ENCODE data around the gene CA7. TPM values are rescaled to one million over a fixed set of nuclear protein-coding genes. Genes with fewer than 3 reads are reported as not detected.

The CA7 gene
- polyA plus RNA-seq: 15.9 and 38.9 TPM in 2 replicates

DNA sequence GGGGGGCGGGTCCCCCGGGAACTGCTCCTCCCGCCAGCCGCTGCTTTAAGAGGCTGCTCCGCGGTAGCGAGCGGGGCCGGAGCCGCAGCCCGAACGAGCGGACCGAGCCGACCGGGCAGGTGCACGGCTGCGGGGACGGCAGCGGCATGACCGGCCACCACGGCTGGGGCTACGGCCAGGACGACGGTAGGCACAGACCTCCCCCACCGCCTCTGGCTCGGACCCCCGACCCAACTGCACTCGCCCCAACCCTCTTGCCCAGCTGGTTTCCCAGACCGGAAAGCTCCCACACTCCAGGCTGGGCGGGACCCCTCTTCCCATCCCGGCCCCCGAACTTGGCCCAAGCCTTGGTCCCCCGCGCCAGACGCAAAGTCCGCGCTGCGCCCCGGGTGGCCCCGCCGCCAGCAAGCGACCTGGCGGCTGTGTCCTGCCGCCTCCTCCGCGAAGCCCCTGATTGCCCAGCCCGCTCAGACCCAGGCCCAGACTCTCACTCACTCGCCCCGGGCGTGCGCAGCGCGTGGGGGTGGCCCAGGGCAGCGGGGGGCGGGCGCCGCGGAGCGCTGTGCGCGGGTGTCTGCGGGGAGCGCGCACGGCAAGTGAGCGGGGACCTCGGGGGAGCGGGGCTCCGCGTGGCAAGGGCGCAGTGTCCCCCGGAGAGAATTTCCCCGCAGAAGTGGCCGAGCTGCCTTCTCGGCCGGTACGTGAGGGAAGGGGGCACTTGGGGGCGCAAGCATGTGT lies at the start of gene CA7:
TSS of gene CA7 (plus strand) at position 73 of the 738 bp plus-strand sequence. CDS start at position 147, 74 bp downstream.

GRCh38 chr16:66801320-66802105 lies 42.7 kb upstream of the CA7 start, which contains the start of gene TERB1:
Gene TERB1 (minus strand): TSS chr16:66801584. CDS start chr16:66796798, 4,786 bp downstream.

DNA sequence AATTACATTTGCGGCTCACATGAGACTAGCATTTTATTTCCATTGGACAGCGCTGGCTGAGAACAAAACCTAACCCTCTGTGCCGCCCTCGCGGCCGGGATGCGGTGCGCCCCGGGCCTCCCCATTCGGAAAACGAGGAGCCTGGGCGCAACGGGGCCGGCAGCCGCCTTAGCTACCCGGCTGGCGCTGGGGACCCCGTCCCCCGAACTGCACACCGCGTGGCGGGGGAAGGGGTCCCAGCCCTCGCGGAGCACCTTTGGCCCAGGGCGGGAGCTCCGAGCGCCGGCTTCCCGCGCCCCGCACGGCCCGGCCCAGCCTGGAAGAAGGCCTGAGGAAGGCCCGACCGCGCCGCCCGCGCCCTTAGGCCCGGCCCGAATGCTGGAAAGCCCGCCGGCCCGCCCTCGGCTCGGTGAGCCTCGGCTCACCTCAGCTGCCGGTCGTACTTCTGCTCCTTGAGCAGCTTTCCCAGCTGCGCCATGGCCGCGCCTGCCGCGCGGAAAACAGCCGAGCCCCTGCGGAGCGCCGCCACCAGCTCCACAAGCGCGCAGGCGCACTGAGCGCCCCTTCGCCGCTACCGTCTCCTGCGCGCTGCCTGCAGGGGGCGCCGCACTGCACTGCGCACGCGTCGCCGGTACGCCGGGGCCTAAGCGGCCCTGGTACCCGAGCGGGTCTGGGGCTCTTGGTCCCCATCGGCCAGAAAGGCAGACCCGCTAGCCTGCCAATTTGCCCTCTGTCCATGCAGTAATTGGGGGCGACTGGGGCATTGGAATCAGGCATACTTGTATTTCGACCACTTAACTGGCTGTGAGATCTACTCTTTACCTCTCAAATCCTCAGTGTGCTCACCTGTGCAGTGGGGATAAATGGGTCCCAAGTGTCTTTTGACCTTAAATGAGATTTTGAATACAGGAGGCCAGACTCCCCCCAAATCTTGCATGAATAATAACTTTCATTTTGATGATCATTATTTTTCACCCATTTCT lies 13.5 kb upstream of the CA7 start, which contains the start of gene NAE1:
TSS of gene NAE1 (minus strand) at position 555 of the 983 bp plus-strand sequence. CDS start at position 478, 77 bp downstream.

DNA sequence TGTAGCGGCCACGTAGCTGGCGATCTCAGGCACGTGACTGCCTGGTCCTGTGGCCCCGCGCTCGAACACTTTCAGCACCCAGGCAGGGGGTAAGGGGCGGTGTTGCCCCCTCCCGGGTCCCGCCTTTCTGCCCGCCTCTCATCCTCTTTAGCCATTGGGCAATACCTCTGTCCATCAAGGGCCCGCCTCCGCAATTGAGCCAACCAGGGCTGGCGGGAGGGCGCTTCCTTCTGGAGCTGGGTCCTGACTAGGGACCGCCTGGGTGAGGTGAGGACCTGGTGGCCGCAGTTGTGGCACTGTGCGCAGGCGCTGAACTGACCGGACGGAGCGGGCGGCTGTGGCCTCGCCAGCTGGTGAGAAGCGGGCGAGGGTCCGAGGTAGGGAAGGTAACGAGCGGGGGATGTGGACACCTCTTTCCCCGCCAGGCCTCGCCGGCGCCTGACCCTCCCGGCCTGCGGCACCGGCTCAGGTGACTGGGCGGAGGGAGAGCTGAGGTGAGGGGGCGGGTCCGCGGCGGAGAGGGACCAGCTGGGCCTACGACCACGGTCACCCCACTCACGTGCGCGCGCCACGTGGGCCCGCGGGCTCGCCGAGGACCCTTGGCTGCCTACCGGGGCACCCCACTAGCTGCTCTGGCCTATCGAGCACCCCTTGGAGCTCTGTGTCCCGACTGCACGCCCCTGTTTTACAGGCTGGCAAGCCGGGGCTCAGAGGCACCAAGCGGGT lies 36.2 kb downstream of the CA7 start, which contains the start of gene PDP2:
TSS of gene PDP2 (plus strand) at position 228 of the 726 bp plus-strand sequence. CDS start 3,770 bp downstream, outside the sequence.

Other genes starting within 250 kb of the CA7 start
- 0.87 TPM in 1 of 2 replicates, not detected in the other for gene CMTM3, start 239.7 kb upstream of the CA7 start, polyA plus RNA-seq
- gene CMTM4, start 147.7 kb upstream of the CA7 start, polyA plus RNA-seq: 6.6 and 12.9 TPM in 2 replicates
- gene DYNC1LI2, start 92.8 kb upstream of the CA7 start, polyA plus RNA-seq: 55.7 and 65.1 TPM in 2 replicates
- gene TERB1, start 42.8 kb upstream of the CA7 start, polyA plus RNA-seq: 0.34 TPM in 1 of 2 replicates, not detected in the other
- gene NAE1, start 13.4 kb upstream of the CA7 start, polyA plus RNA-seq: 161 and 180 TPM in 2 replicates
- 20.4 and 21.6 TPM in 2 replicates for gene PDP2, start 36.1 kb downstream of the CA7 start, polyA plus RNA-seq
- gene CDH16, start 74.5 kb downstream of the CA7 start, polyA plus RNA-seq: not detected in 2 replicates
- not detected in 2 replicates for gene RRAD, start 81.1 kb downstream of the CA7 start, polyA plus RNA-seq
- gene CIAO2B, start 90.0 kb downstream of the CA7 start, polyA plus RNA-seq: 100 and 132 TPM in 2 replicates
- gene CES2, start 91.1 kb downstream of the CA7 start, polyA plus RNA-seq: 0.81 and 2.0 TPM in 2 replicates
- 0.86 and 0.90 TPM in 2 replicates for gene CES3, start 116.9 kb downstream of the CA7 start, polyA plus RNA-seq
- 2.8 and 6.0 TPM in 2 replicates for gene CES4A, start 144.2 kb downstream of the CA7 start, polyA plus RNA-seq
- 3.7 and 7.3 TPM in 2 replicates for gene CBFB, start 184.7 kb downstream of the CA7 start, polyA plus RNA-seq